ENCODE results near the gene MICAL3. TPM values are rescaled to one million over a fixed set of nuclear protein-coding genes. Genes with fewer than 3 reads are reported as not detected.

The MICAL3 gene
- total RNA-seq, 2 donors from 2014 or later: 33.6 to 34.0 TPM

DNA sequence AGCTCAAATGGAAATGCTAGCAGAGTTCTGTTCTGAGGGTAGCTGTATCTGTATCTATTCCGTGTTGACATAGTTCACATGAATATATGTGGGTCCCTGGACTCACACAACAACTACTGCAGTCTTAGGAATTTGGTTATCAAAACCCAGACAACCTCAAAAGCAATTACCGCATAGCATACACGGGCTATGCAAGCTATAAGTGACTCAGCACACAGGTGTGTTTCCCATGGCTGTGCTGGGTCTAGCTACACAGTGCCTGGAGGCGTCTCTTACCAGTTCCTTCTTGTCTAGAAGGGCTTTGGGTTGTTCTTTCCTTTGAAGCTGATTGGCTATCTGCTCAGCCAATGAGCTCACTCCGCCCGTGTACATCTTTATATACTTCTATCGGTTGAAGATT lies 151.9 kb downstream of the MICAL3 start:
- 86% methylated on average over 7 of the region's 7 CpGs for WGBS, 2 donors
- Histone ChIP-seq H3K4me1 (no peaks in the 10 kb centered on the region), H3K27me3 (no peaks in the 10 kb centered on the region), H3K4me3 (no peak overlapping the region), H3K36me3 (replicated peaks in 1 of 2; ENCODE audit: insufficient read depth in 1 of 2, low read depth in 2 of 2) (peaks cover 6 to 20% of the 10 kb centered on the region in 2 donors), H3K27ac (no peak overlapping the region), H3K9me3 (no peaks in the 10 kb centered on the region)
- no peak for TF ChIP-seq POLR2A (IDR thresholded peaks at IDR 0.05)
- TF ChIP-seq, protein P1, sequence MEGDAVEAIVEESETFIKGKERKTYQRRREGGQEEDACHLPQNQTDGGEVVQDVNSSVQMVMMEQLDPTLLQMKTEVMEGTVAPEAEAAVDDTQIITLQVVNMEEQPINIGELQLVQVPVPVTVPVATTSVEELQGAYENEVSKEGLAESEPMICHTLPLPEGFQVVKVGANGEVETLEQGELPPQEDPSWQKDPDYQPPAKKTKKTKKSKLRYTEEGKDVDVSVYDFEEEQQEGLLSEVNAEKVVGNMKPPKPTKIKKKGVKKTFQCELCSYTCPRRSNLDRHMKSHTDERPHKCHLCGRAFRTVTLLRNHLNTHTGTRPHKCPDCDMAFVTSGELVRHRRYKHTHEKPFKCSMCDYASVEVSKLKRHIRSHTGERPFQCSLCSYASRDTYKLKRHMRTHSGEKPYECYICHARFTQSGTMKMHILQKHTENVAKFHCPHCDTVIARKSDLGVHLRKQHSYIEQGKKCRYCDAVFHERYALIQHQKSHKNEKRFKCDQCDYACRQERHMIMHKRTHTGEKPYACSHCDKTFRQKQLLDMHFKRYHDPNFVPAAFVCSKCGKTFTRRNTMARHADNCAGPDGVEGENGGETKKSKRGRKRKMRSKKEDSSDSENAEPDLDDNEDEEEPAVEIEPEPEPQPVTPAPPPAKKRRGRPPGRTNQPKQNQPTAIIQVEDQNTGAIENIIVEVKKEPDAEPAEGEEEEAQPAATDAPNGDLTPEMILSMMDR (IDR thresholded peaks at IDR 0.05): no peak
- intact Hi-C loops (cut with DNase I): no loop called here
- DNase-seq: no peak
- no peak for ATAC-seq

DNA sequence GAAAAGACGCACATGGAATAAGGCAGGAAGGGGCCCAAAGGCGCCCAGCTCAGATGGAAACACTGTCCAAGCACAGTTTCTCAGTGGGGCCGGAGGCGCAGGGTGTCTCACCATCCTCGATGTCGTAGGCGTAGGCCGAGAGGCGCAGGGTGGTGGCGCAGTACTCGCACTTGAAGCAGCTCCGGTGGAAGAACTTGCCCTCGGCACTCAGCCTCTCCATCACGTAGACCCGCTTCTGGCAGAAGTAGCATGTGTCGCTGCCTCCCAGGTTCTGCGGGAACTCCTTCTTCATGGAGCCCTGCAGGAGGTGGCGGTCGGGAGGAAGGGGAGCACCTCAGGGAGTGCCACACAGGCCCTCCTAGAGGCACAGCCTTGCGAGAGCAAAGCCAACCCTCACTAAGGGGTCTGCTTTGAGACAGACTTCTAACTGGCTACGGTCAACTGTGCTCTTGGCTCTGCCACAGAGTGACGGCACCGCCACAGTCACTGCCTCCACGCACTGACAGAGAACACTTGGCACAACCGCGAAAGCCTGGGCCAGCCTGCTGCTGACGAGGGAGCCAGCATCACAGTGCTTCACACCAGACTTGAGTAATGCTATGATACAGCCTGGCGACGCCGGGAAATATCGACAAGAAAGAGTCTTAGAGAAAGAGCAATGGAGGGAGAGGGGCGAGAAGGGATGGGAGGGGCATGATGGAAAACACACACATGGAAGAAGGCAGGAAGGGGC lies 152.5 kb downstream of the MICAL3 start:
- 93 to 94% methylated on average over 32 of the region's 32 CpGs for WGBS, 2 donors
- H3K27ac ChIP-seq: no peak overlapping the region
- no peaks in the 10 kb centered on the region for H3K27me3 ChIP-seq
- peaks cover 6 to 20% of the 10 kb centered on the region in 2 donors for H3K36me3 ChIP-seq (replicated peaks in 1 of 2; ENCODE audit: insufficient read depth in 1 of 2, low read depth in 2 of 2)
- intact Hi-C loops (cut with DNase I): no loop called here
- no peaks in the 10 kb centered on the region for H3K4me1 ChIP-seq
- no peak overlapping the region for H3K4me3 ChIP-seq
- no peaks in the 10 kb centered on the region for H3K9me3 ChIP-seq
- DNase-seq (no peak), ATAC-seq (no peak)
- TF ChIP-seq POLR2A (IDR thresholded peaks at IDR 0.05): no peak

DNA sequence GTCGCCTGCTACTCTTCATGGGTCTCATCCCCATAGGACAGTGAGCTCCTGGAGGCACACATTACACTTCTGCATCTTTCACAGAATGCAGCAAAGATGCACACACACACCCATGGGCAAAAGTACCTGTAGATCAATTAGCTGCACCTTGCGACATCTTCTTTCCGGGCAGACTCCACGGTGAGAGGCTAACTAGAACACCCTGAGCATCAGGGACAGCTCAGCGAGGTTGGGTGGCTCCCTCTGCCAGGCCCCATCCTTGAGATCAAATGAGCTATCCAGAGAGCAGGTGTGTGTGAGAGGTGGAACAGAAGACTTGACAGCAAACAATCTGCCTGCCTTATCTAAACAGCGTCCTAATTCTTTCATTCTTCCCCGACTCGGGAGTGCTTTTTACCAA lies 154.0 kb downstream of the MICAL3 start:
- no peaks in the 10 kb centered on the region for H3K9me3 ChIP-seq
- no peaks in the 10 kb centered on the region for H3K27me3 ChIP-seq
- WGBS, 2 donors: 71 to 75% methylated on average over 7 to 8 of the region's 8 CpGs
- ATAC-seq (no peak), DNase-seq (no peak)
- H3K4me3 ChIP-seq: no peak overlapping the region
- no peak overlapping the region for H3K27ac ChIP-seq
- H3K36me3 ChIP-seq (replicated peaks in 1 of 2; ENCODE audit: insufficient read depth in 1 of 2, low read depth in 2 of 2): peaks cover 6 to 28% of the 10 kb centered on the region in 2 donors
- TF ChIP-seq, protein P1 (IDR thresholded peaks at IDR 0.05): no peak
- no peak for TF ChIP-seq POLR2A (IDR thresholded peaks at IDR 0.05)
- intact Hi-C loops (cut with DNase I): no loop called here
- no peaks in the 10 kb centered on the region for H3K4me1 ChIP-seq

DNA sequence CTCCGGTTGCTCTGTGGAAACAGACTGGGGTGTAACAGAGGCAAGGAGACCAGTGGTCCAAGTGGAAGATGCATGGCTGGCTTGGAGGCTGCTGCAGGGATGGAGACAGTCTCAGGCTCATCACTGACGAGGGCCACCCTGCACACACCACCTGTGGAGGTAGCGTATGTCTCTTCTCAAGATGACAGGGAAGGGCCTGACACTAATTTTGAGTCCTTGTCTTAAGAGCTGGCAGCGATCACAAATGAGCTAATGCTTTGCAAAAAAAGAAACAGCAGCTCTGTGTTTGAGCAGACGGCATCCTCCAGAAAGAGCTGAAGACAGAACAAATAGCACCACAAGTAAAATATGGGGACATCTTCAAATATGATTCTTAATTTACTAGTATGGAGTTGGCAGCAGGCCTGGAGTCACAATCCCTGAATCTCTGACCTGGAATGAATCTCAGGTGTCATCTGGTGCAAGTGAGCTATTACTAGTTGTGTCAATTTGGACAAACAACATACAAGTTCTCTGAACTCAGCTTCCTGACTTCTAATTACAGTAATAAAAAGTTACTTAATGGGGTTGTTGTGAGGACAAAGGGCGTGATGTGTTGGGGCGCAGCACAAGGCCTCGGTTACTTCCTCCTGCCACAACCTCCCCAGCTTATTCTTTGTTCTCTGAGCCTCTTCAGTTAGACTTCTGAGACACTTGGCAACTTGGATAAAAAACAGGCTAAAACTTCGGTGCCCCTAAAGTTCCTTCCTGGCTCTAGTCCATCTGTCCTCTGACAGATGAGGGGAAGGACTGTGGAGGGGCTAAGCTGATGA lies 154.9 kb downstream of the MICAL3 start:
- intact Hi-C loops (cut with DNase I): no loop called here
- H3K27me3 ChIP-seq: no peaks in the 10 kb centered on the region
- H3K4me1 ChIP-seq: no peaks in the 10 kb centered on the region
- H3K36me3 ChIP-seq (replicated peaks in 1 of 2; ENCODE audit: insufficient read depth in 1 of 2, low read depth in 2 of 2): peaks cover 6 to 35% of the 10 kb centered on the region in 2 donors
- ATAC-seq (no peak), DNase-seq (no peak)
- H3K27ac ChIP-seq: no peak overlapping the region
- H3K4me3 ChIP-seq: no peak overlapping the region
- TF ChIP-seq POLR2A (IDR thresholded peaks at IDR 0.05): no peak
- TF ChIP-seq, protein P1 (IDR thresholded peaks at IDR 0.05): no peak
- 76 to 84% methylated on average over 9 of the region's 9 CpGs for WGBS, 2 donors
- no peaks in the 10 kb centered on the region for H3K9me3 ChIP-seq

DNA sequence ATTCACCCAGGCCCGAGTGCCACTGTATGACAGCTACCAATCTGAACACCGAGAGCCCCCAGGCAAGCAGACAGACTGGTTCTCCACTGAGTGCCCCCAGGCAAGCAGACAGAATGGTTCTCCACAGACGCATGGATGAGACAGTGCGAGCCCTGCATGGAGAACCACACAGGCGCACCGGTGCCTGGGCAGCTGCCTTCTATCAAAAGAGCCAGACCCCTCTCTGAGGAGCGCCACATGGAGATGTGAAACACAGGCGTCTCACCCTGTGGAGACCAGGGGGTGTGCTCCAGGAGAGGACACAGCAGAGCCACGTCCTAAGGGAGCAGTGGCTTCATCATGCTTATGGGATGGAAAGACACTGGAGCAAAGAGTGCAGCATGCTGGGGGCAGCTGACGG lies 155.6 kb downstream of the MICAL3 start:
- H3K4me1 ChIP-seq: no peaks in the 10 kb centered on the region
- no peak for ATAC-seq

More for the DNA sequence above, 155.6 kb downstream of the MICAL3 start:
- Histone ChIP-seq H3K9me3 (no peaks in the 10 kb centered on the region), H3K27me3 (no peaks in the 10 kb centered on the region), H3K4me3 (no peak overlapping the region), H3K36me3 (replicated peaks in 1 of 2; ENCODE audit: insufficient read depth in 1 of 2, low read depth in 2 of 2) (peaks cover 6 to 40% of the 10 kb centered on the region in 2 donors), H3K27ac (no peak overlapping the region)
- intact Hi-C loops (cut with DNase I): no loop called here
- TF ChIP-seq, protein P1 (IDR thresholded peaks at IDR 0.05): no peak
- no peak for TF ChIP-seq POLR2A (IDR thresholded peaks at IDR 0.05)
- 90 to 94% methylated on average over 5 to 10 of the region's 10 CpGs for WGBS, 2 donors
- DNase-seq: no peak
